ENCODE results near the gene ARL2BP. TPM values are rescaled to one million over a fixed set of nuclear protein-coding genes. Genes with fewer than 3 reads are reported as not detected.

Gene ARL2BP
- total RNA-seq, 4 donors from 2014 or later, result 44.5 to 75.1 (median 54.6) TPM

DNA sequence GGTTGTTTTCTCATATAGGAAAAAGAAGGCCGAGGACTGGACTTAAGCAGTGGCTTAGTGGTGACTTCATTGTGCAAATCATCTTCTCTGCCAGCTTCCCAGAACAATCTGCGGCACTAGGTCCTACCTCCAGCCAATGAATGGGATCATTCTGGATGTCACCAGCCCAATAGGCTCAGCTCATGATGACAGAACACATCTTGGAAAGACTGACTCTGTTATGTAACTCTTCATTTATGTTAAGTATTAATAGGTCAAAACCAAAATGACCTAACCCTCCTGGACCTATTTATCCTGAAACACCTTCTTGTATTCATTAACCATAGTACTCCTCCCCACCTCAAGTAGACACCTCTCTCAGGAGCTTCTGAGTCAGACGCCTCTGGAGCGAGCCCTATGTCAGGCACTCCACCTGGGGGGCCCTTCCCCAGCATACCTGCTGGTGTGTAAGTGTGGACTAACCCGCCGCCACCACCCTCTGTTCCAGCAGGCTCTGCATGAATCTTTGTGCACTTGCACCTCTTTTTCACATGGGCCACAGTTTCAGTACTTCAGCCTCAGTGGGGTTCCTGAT, 7.2 kb downstream of the ARL2BP start:
- intact Hi-C loops (cut with DNase I), result no loop called here
- Histone ChIP-seq H3K4me3 (no peak overlapping the region), H3K4me1 (peaks cover 0 to 59% (median 5%) of the 10 kb centered on the region in 3 donors), H3K9me3 (no peaks in the 10 kb centered on the region), H3K27ac (peak overlapping the region in 2 of 4 donors; percentile 73 to 82), H3K36me3 (peaks cover 15 to 98% (median 29%) of the 10 kb centered on the region in 3 donors), H3K27me3 (no peaks in the 10 kb centered on the region)
- WGBS, 2 donors, result 89 to 92% methylated on average over 6 of the region's 6 CpGs
- no peak for DNase-seq
- TF ChIP-seq POLR2A (IDR thresholded peaks at IDR 0.05), result no peak

GRCh38 chr16:57253466-57253865, 8.4 kb downstream of the ARL2BP start:
- H3K27ac ChIP-seq, result peak overlapping the region in 3 of 4 donors; percentile 16 to 82 (median 73)
- no peaks in the 10 kb centered on the region for H3K27me3 ChIP-seq
- TF ChIP-seq, protein P1, sequence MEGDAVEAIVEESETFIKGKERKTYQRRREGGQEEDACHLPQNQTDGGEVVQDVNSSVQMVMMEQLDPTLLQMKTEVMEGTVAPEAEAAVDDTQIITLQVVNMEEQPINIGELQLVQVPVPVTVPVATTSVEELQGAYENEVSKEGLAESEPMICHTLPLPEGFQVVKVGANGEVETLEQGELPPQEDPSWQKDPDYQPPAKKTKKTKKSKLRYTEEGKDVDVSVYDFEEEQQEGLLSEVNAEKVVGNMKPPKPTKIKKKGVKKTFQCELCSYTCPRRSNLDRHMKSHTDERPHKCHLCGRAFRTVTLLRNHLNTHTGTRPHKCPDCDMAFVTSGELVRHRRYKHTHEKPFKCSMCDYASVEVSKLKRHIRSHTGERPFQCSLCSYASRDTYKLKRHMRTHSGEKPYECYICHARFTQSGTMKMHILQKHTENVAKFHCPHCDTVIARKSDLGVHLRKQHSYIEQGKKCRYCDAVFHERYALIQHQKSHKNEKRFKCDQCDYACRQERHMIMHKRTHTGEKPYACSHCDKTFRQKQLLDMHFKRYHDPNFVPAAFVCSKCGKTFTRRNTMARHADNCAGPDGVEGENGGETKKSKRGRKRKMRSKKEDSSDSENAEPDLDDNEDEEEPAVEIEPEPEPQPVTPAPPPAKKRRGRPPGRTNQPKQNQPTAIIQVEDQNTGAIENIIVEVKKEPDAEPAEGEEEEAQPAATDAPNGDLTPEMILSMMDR (IDR thresholded peaks at IDR 0.05), result no peak
- TF ChIP-seq POLR2A (IDR thresholded peaks at IDR 0.05), result no peak
- no peak for DNase-seq
- H3K36me3 ChIP-seq, result peaks cover 11 to 98% (median 29%) of the 10 kb centered on the region in 3 donors
- no peaks in the 10 kb centered on the region for H3K9me3 ChIP-seq
- WGBS, 2 donors, result 67 to 86% methylated on average over 1 of the region's 1 CpG
- no peak overlapping the region for H3K4me3 ChIP-seq
- peaks cover 0 to 70% (median 5%) of the 10 kb centered on the region in 3 donors for H3K4me1 ChIP-seq
- intact Hi-C loops (cut with DNase I), result no loop called here

DNA sequence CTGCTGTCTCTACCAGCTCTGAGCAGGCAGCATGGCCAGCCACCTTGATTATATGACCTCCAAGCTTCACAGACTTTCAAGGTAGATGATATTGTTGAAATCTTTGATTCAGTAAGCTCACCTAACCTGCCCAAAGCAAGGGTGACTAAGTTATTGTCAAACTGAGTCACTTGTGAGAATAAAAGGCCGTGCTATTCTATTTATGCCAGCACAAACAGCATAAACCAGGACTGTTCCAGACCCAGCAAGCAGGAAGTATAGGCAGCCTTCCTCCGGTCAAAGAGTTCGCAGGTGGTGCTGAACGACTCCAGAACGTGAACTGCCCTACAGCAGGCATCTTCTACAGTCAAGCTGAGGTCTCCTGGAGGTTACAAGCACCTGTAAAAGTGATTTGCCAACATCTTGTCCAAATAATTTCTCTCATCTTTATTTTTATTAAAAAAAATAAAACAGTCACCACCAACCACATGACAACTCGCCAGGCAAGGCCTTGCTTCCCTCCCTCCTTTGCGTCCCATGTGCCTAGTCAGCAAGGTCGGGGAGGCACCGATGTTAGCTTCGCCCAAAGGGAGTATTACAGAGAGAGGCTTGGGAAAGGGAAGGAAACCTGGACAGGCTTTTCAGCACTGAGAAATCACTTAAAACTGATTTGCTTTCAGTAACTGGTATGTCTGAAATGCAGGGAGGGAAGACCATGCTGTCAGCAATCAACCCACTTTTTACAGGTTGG, 10.8 kb downstream of the ARL2BP start:
- Histone ChIP-seq H3K27me3 (no peaks in the 10 kb centered on the region), H3K27ac (peak overlapping the region; percentile 57 to 82 (median 70)), H3K9me3 (no peaks in the 10 kb centered on the region), H3K4me1 (peaks cover 5 to 91% (median 16%) of the 10 kb centered on the region in 3 donors), H3K36me3 (peaks cover 11 to 75% (median 16%) of the 10 kb centered on the region in 3 donors), H3K4me3 (no peak overlapping the region)
- WGBS, 2 donors, result 50 to 65% methylated on average over 8 of the region's 10 CpGs
- DNase-seq, result no peak
- intact Hi-C loops (cut with DNase I), result no loop called here
- no peak for TF ChIP-seq POLR2A (IDR thresholded peaks at IDR 0.05)
- TF ChIP-seq, protein P1 (IDR thresholded peaks at IDR 0.05), result no peak

DNA sequence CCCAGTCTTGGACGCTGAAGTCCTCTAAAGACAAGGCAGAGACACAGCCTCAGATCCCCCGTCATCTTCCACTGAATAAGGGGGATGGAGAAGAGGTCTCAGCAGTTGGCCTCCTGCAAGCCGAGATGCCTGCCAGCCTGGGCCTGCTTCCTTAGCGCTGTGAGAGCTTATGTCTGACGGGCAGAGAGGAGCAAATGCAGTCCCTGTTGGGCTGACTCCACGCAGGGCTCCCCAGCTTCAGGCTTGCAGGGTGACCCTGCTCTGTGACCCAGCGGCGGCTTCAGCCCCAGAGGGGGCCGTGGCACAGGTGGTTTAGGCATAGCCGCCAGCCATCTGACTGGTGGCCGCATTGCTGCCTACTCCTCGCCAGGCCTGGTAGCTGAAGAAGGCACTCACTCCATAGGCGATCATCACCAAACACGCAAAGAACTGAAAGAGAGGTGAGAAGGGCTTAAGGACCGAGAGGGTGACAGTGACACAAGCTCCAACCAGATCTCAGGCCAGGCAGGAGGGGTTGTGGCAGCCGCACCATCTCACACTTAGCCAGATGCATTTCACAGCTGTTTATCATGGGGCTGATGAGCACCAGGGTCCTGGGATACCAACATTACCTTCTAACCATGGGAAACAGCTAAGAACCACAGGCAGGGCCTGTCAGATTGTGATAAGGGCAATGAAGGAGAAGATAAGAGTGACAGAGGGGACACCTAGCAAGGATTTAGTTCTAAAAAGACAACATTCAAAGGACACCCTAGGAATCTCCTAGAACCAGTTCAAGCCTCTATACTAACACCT, 11.7 kb downstream of the ARL2BP start:
- Histone ChIP-seq H3K36me3 (peaks cover 8 to 65% (median 9%) of the 10 kb centered on the region in 3 donors), H3K27ac (peak overlapping the region; percentile 57 to 82 (median 70)), H3K4me1 (peaks cover 5 to 94% (median 20%) of the 10 kb centered on the region in 3 donors), H3K27me3 (no peaks in the 10 kb centered on the region), H3K9me3 (no peaks in the 10 kb centered on the region), H3K4me3 (no peak overlapping the region)
- intact Hi-C loops (cut with DNase I), result no loop called here
- WGBS, 2 donors, result 83 to 97% methylated on average over 6 to 7 of the region's 16 CpGs
- no peak for DNase-seq
- no peak for TF ChIP-seq POLR2A (IDR thresholded peaks at IDR 0.05)
- TF ChIP-seq, protein P1 (IDR thresholded peaks at IDR 0.05), result no peak

DNA sequence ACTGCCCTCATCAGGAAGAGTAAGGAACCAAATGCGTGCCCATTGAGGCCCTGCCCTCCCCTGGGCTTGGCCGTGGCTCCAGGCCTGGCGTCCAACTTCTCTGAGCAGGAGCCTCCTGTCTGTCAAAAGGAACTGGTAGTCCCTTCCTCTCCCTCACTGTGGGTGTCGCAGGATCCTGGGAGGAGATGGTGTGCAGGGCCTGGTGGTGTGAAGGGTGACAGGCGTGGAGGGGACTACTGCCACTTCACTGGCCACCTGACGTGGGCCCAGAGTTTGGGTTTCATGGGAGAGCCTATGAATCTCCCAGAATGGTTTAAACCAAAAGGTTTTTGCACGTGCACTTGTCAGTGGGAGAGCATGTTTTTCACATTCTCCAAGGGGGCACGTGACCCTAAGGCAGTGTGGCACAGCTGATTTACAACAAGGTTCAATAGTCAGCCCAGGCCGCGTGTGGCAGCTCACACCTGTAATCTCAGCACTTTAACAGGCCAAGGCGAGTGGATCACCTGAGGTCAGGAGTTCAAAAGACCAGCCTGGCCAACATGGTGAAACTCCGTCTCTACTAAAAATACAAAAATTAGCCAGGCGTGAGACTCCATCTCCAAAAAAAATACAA, 12.5 kb downstream of the ARL2BP start:
- TF ChIP-seq POLR2A (IDR thresholded peaks at IDR 0.05), result no peak
- TF ChIP-seq, protein P1 (IDR thresholded peaks at IDR 0.05), result no peak
- peaks cover 1 to 58% (median 2%) of the 10 kb centered on the region in 3 donors for H3K36me3 ChIP-seq
- peak overlapping the region in 3 of 4 donors; percentile 66 to 82 (median 74) for H3K27ac ChIP-seq
- H3K27me3 ChIP-seq, result no peaks in the 10 kb centered on the region
- peaks cover 5 to 94% (median 21%) of the 10 kb centered on the region in 3 donors for H3K4me1 ChIP-seq
- no peaks in the 10 kb centered on the region for H3K9me3 ChIP-seq
- DNase-seq, result no peak
- no peak overlapping the region for H3K4me3 ChIP-seq
- 68 to 85% methylated on average over 6 to 8 of the region's 13 CpGs for WGBS, 2 donors
- intact Hi-C loops (cut with DNase I), result no loop called here

Data from esophagus squamous epithelium (tissue), 5 donors.